Coronary artery (tissue), 2 donors: Measurements from ENCODE around the gene VEGFD.

Source experiments
- DNase-seq: peaks from one replicate; pipeline ENCODE4 v3.0.0-alpha.2; 2017; ENCODE audit warnings: low spot score
- H3K27ac ChIP-seq, 2 donors: fragments of 200-600 bp; sonication (generic); one replicate each; pipeline ENCODE4 v1.5.1; 2016 to 2019
- H3K4me3 ChIP-seq: fragments of 200-600 bp; sonication (generic); 2 replicates; pipeline ENCODE4 v1.5.1; 2016; ENCODE audit warnings: mild to moderate bottlenecking, moderate library complexity
- TF ChIP-seq, protein P1 (sequence below): fragments of 200-600 bp; sonication (generic); IDR thresholded peaks from one replicate; pipeline ENCODE4 v1.5.1; 2019; ENCODE audit warnings: antibody characterized with exemption

Gene VEGFD

DNA sequence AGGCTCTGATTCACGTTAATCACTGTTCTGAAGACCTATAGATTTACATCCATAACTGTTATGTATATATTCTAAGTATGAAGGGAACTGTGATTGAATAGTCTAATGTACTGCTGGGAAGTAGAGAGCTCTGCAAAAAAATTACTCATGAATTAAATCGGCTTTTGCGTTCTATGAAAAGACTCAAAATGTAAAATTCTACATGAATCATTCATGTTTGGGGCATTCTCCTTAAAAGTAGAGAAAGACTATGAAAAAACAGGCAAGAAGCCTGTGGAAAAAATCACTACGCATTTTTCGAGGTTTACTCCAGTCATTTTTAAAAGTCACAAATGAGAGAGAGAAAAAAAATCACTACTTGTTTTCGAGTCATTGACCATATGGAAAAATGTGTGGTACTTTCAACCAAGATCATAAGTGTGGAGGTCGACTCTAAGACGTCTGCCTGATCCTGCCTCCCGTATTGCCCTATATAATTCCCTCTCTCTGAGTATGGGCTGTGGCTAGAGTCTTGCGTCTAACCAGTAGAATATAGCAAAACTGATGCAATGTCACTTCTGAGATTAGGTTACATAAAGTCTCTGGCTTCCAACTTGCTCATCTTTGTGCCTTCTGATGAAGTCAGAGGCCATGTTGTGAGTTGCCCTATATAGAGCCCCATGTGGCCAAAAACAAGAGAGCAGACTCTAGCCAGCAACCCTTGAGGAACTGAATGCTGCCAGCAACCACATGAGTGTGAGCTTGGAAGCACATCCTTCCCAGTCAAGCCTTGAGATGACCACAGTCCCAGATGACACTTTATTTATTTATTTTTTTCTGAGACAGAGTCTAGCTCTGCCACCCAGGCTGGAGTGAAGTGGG is 32.1 kb upstream of the VEGFD start:
- DNase-seq: no peak

DNA sequence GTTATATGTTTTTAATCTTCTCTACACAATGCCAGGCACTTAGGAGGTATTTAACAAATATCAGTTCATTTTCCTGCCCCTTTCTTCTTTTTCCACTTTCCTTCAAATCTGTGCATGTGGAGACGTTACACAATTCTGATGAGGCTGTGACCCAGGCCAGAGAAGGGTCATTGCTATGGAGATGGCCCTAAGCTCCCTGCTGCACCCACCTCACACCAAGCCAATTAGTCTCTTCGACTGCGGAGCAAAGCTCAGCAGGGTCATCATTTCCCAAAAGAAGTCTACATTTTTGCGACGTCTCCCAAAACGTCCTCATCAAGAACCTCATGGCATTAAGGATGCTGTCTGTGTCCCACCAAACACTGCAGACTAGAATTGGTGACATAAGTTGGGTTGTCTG is 28.9 kb upstream of the VEGFD start:
- H3K4me3 ChIP-seq: no peak overlapping the region
- TF ChIP-seq, protein P1, sequence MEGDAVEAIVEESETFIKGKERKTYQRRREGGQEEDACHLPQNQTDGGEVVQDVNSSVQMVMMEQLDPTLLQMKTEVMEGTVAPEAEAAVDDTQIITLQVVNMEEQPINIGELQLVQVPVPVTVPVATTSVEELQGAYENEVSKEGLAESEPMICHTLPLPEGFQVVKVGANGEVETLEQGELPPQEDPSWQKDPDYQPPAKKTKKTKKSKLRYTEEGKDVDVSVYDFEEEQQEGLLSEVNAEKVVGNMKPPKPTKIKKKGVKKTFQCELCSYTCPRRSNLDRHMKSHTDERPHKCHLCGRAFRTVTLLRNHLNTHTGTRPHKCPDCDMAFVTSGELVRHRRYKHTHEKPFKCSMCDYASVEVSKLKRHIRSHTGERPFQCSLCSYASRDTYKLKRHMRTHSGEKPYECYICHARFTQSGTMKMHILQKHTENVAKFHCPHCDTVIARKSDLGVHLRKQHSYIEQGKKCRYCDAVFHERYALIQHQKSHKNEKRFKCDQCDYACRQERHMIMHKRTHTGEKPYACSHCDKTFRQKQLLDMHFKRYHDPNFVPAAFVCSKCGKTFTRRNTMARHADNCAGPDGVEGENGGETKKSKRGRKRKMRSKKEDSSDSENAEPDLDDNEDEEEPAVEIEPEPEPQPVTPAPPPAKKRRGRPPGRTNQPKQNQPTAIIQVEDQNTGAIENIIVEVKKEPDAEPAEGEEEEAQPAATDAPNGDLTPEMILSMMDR: no peak
- no peak overlapping the region for H3K27ac ChIP-seq
- DNase-seq: no peak

More for the DNA sequence above, 32.1 kb upstream of the VEGFD start:
- Histone ChIP-seq H3K4me3 (no peak overlapping the region), H3K27ac (no peak overlapping the region)
- TF ChIP-seq, protein P1: no peak

DNA sequence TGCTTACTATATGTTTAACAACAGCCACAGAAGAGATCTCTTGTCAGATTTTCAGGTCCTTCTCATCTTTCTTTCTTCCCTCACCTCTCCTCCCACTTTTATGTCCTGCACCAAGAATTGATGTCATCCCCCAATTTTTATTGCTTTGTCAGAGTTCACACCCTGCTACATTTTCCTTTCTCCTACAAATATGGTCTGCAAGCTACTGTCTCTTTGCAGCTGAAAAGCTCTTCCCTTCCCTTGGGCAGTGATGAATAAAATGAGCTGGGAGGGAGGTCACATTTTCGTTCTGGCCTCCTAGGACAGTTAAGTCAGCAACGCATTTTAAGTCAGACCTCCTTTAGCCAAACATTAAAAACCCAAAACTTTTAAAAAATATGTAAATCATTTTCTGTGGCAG is 26.7 kb upstream of the VEGFD start:
- no peak overlapping the region for H3K4me3 ChIP-seq
- TF ChIP-seq, protein P1: no peak
- no peak for DNase-seq
- no peak overlapping the region for H3K27ac ChIP-seq

DNA sequence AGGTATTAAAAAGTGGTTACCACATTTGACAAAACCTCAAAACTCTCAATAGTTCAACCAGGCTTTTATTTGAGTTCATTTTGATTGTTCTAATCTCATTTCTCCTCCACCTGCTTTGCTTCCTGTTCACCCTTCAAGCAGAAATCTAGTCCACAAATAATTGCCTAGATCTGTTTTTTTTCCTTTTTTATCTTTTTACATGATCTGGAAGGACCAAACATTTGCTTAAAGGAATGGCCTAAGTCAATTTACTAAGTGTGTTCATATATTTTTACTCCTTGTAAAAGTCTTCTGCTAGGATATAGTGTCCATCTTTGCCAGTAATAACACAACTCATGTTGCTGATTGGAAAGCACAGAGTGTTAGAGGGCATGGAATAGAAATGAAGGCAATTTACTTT is 26.2 kb upstream of the VEGFD start:
- no peak for DNase-seq
- Histone ChIP-seq H3K4me3 (no peak overlapping the region), H3K27ac (no peak overlapping the region)
- TF ChIP-seq, protein P1: no peak

DNA sequence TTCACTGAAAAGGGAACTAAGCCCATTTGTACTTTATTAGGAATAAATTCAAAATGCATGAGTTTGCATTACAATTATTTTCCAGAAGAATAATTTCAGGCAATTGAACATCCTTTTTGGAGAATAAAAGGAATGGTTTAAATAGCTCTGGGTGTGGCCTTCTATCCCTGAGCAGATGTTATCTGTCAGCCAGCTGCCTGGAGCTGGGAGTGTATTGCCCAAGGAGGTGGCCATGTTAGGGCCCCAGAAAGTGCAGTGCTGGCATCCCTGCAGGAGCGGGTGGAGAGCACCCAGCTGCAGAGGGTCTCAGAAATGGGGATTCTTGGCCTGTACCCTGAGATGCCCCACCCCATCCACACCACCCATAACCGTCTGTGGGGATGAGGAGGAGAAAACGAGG is 21.6 kb upstream of the VEGFD start:
- TF ChIP-seq, protein P1: no peak
- no peak for DNase-seq
- no peak overlapping the region for H3K4me3 ChIP-seq
- H3K27ac ChIP-seq: no peak overlapping the region

DNA sequence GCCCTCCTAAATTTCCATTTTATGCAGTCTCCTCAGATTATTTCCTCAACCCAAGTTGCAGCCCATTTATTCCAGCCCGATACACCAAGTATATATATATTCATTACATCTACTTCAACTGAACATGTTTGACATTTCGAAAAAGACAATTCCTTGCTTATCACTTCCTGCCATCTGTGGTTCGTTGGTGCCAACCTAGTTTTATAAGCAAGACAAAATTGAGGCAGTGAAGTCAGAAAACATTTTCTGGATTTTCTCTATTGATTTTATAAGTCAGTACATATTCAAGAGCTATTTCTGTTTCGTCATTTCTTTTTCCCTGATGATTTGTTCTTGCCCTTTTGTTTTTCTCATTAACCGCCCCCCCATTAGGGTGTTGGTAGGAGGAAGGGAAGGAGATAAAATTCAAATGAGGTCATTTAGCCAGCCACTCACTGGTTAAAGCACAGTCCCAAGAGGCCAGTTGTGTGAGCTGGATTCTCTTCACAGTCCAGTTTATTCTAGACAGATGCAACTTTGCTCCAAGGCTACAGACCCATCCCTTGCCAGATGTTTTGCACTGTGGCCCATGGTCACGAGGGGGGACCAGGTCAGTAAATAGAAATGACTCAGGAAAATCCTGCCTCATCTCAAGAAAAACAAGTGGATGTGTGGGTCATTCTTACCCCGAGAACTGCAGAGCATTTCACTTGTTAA is 20.3 kb upstream of the VEGFD start:
- TF ChIP-seq, protein P1: no peak
- no peak overlapping the region for H3K27ac ChIP-seq
- DNase-seq: no peak

More for the DNA sequence above, 20.3 kb upstream of the VEGFD start:
- no peak overlapping the region for H3K4me3 ChIP-seq
